Left cardiac atrium (tissue), 4 donors: ENCODE measurements around the gene GNB1. TPM values are rescaled to one million over a fixed set of nuclear protein-coding genes. Genes with fewer than 3 reads are reported as not detected.
"Not testable (repeated sequence)": the region's sequence is repeated elsewhere in the genome, so short reads cannot be mapped to it uniquely, and the experiment has no call there.

Experiments used
- ATAC-seq, 2 donors: fragments of 200-7000 bp; cut with Tn5 transposase; one replicate each; pipeline ENCODE4 v1.9.1; 2020; ENCODE audit warnings: mild to moderate bottlenecking in 2 of 2, moderate library complexity in 2 of 2
- DNase-seq: peaks from one replicate; pipeline ENCODE4 v3.0.0-alpha.2; 2020
- intact Hi-C, 2 donors: fragments of 100-400 bp; cut with DNase I; formaldehyde crosslinking; loops; one replicate each; pipeline versions ENCODE4 v1.14.1 to v1.15.1; 2022 to 2023
- total RNA-seq, 2 donors: library from RNA; stranded (reverse); fragmentation: NEBNext Ultra II Directional; extraction: Animal tissue kit (Norgen Biotek cat#: 25700); gene quantifications; one replicate each; pipeline ENCODE4 v1.2.1, GENCODE V29; 2021
- donor health status: DM: no; HTN: yes; CAD: no.
- donor health status: DM: no; HTN: yes; CAD: no; lungs with severe emphysema.
- donor health status: DM: yes; HTN: yes; CAD: no.
- donor health status: Dilated cardiomyopathy.

Gene GNB1
- total RNA-seq, 2 donors from 2014 or later, result 188 to 206 TPM

GRCh38 chr1:1894354-1895059, 3.6 kb upstream of the GNB1 start:
- DNase-seq, result peak; percentile 75
- intact Hi-C loops, result no loop called here
- ATAC-seq, result peak in 1 of 2 donors; percentile 25

- DNase-seq, result no peak
- no peak for ATAC-seq
- intact Hi-C loops, result no loop called here
Observed at GRCh38 chr1:1893997-1894353, 3.1 kb upstream of the GNB1 start.

GRCh38 chr1:1893291-1893985, 2.6 kb upstream of the GNB1 start:
- DNase-seq, result no peak
- intact Hi-C loops, result no loop called here
- no peak for ATAC-seq

- ATAC-seq (no peak), DNase-seq (no peak)
- intact Hi-C loops, result no loop called here
Observed at GRCh38 chr1:1892763-1893120, 1.9 kb upstream of the GNB1 start.

GRCh38 chr1:1892079-1892762, 1.3 kb upstream of the GNB1 start:
- no peak for ATAC-seq
- intact Hi-C loops, result no loop called here
- no peak for DNase-seq

GRCh38 chr1:1891349-1892078, 627 bp upstream of the GNB1 start:
- ATAC-seq (peak; percentile 74 to 84), DNase-seq (peak; percentile 88)
- intact Hi-C loops, result no loop called here

GRCh38 chr1:1889847-1890505, 911 bp downstream of the GNB1 start:
- DNase-seq (peak; percentile 71), ATAC-seq (peak; percentile 10 to 18)
- intact Hi-C loops, result loop anchor here in 1 of 2 donors (10.0 kb wide), 1 partner anchor 55 kb away; no protein-coding TSS in a partner anchor

GRCh38 chr1:1889090-1889750, 1.7 kb downstream of the GNB1 start:
- ATAC-seq (no peak), DNase-seq (no peak)
- intact Hi-C loops, result loop anchor here in 1 of 2 donors (10.0 kb wide), 1 partner anchor 54 kb away; no protein-coding TSS in a partner anchor

- ATAC-seq, DNase-seq: not testable (repeated sequence)
- intact Hi-C loops, result loop anchor here (5.0 to 10.0 kb wide), 2 partner anchors 42 to 49 kb away; no protein-coding TSS in a partner anchor
Observed at GRCh38 chr1:1883890-1884289, 7.0 kb downstream of the GNB1 start.

- peak; percentile 12 to 29 for ATAC-seq
- intact Hi-C loops, result loop anchor here (5.0 to 10.0 kb wide), 2 partner anchors 41 to 48 kb away; no protein-coding TSS in a partner anchor
Observed at GRCh38 chr1:1883092-1883873, 7.6 kb downstream of the GNB1 start.

GRCh38 chr1:1881727-1882126, 9.2 kb downstream of the GNB1 start:
- intact Hi-C loops, result loop anchor here (5.0 to 10.0 kb wide), 2 partner anchors 39 to 47 kb away; no protein-coding TSS in a partner anchor
- no peak for DNase-seq
- ATAC-seq, result peak in 1 of 2 donors; percentile 38

More at GRCh38 chr1:1883092-1883873, 7.6 kb downstream of the GNB1 start:
- no peak for DNase-seq

GRCh38 chr1:1880617-1881312, 10.1 kb downstream of the GNB1 start:
- intact Hi-C loops, result loop anchor here (5.0 to 10.0 kb wide), 2 partner anchors 38 to 46 kb away; no protein-coding TSS in a partner anchor
- DNase-seq (no peak), ATAC-seq (no peak)

GRCh38 chr1:1879942-1880341, 10.9 kb downstream of the GNB1 start:
- intact Hi-C loops, result loop anchor here (5.0 to 10.0 kb wide), 2 partner anchors 38 to 45 kb away; no protein-coding TSS in a partner anchor
- no peak for ATAC-seq

GRCh38 chr1:1877865-1878436, 12.9 kb downstream of the GNB1 start:
- intact Hi-C loops, result no loop called here

More at GRCh38 chr1:1879942-1880341, 10.9 kb downstream of the GNB1 start:
- no peak for DNase-seq

GRCh38 chr1:1876335-1876930, 14.5 kb downstream of the GNB1 start:
- intact Hi-C loops, result no loop called here
- no peak for DNase-seq
- peak in 1 of 2 donors; percentile 14 for ATAC-seq

More at GRCh38 chr1:1877865-1878436, 12.9 kb downstream of the GNB1 start:
- DNase-seq (no peak), ATAC-seq (no peak)

GRCh38 chr1:1875932-1876331, 15.0 kb downstream of the GNB1 start:
- intact Hi-C loops, result no loop called here
- ATAC-seq, result no peak
- no peak for DNase-seq
